Measurements from ENCODE around the gene PXDC1. TPM values are rescaled to one million over a fixed set of nuclear protein-coding genes. Genes with fewer than 3 reads are reported as not detected.

The PXDC1 gene
- total RNA-seq, 1 donor from 2014 or later = 41.0 TPM

- Mint-ChIP-seq H3K36me3 (ENCODE audit: low read depth, unreplicated experiment) (peaks cover 48% of the 10 kb centered on the region), H3K9me3 (ENCODE audit: unreplicated experiment) (no peaks in the 10 kb centered on the region), H3K27me3 (ENCODE audit: unreplicated experiment) (no peaks in the 10 kb centered on the region), H3K4me1 (ENCODE audit: unreplicated experiment) (peaks cover 9% of the 10 kb centered on the region), H3K27ac (ENCODE audit: unreplicated experiment) (no peak overlapping the region), H3K4me3 (ENCODE audit: unreplicated experiment) (no peak overlapping the region)
- DNase-seq (ENCODE audit: low spot score) = no peak
- no peak for TF ChIP-seq CTCF (IDR thresholded peaks at IDR 0.05; ENCODE audit: unreplicated experiment)
These were observed 26.1 kb downstream of the PXDC1 start for GRCh38 chr6:3725145-3726047.

DNA sequence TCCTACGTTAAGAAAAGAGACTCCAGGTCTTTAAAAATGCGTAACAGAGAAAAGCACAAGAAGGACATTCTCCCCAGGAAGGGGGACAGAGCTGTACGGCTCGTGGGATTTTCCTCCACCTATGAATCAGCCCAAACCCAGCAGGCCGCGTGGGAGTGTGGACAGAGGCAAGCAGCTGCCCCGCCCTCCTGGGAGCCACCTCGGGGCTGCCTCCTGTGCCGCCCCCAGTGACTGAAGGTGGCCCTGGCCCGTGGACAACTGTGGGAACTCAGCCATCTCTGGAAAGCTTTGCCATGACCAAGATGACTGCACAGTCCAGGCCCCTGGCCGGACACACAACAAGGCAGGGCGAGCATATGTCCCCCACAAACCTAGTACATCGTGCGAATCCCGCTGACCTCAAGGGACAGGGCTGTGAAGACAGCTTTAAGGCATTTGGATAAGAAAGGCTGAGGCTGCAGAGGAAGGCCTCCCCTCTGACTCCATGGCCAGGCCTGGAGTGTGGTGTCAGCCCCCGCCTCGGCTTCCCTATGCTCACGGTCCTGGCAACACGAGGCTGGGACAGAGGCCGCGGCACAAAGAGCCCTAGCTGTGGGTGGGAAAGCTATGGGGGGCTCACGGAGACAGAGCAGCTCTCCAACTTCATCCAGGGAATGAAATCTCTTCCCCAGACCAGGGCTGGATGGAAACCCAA, 26.9 kb downstream of the PXDC1 start:
- DNase-seq (ENCODE audit: low spot score) = no peak
- no peak overlapping the region for H3K27ac Mint-ChIP-seq (ENCODE audit: unreplicated experiment)
- no peaks in the 10 kb centered on the region for H3K9me3 Mint-ChIP-seq (ENCODE audit: unreplicated experiment)
- H3K4me1 Mint-ChIP-seq (ENCODE audit: unreplicated experiment) = peaks cover 9% of the 10 kb centered on the region
- peaks cover 53% of the 10 kb centered on the region for H3K36me3 Mint-ChIP-seq (ENCODE audit: low read depth, unreplicated experiment)
- no peak for TF ChIP-seq CTCF (IDR thresholded peaks at IDR 0.05; ENCODE audit: unreplicated experiment)
- H3K4me3 Mint-ChIP-seq (ENCODE audit: unreplicated experiment) = no peak overlapping the region
- no peaks in the 10 kb centered on the region for H3K27me3 Mint-ChIP-seq (ENCODE audit: unreplicated experiment)

DNA sequence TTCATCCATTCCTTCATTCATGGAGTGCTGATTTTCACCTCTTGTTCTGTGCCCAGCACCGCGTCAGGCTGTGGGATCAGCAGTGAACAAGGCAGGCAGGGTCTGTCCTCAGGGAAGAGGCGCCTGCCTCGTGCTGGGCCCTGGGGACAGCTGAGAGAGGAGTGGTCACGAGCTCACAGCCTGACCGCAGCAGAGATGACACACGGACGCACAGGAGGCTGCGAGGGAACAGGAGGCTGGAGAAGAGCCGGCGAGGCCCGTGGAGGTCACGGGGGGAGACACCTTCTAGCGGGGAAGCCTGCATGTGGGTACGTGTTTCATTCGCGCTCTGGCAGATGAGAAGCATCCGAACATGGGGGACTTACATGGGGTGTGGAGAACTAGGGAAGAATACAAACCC, 27.5 kb downstream of the PXDC1 start:
- peaks cover 54% of the 10 kb centered on the region for H3K36me3 Mint-ChIP-seq (ENCODE audit: low read depth, unreplicated experiment)
- TF ChIP-seq CTCF (IDR thresholded peaks at IDR 0.05; ENCODE audit: unreplicated experiment) = no peak
- peak overlapping the region; percentile 52 for H3K27ac Mint-ChIP-seq (ENCODE audit: unreplicated experiment)
- no peaks in the 10 kb centered on the region for H3K9me3 Mint-ChIP-seq (ENCODE audit: unreplicated experiment)
- H3K27me3 Mint-ChIP-seq (ENCODE audit: unreplicated experiment) = no peaks in the 10 kb centered on the region
- no peak overlapping the region for H3K4me3 Mint-ChIP-seq (ENCODE audit: unreplicated experiment)
- DNase-seq (ENCODE audit: low spot score) = no peak
- H3K4me1 Mint-ChIP-seq (ENCODE audit: unreplicated experiment) = peaks cover 9% of the 10 kb centered on the region

DNA sequence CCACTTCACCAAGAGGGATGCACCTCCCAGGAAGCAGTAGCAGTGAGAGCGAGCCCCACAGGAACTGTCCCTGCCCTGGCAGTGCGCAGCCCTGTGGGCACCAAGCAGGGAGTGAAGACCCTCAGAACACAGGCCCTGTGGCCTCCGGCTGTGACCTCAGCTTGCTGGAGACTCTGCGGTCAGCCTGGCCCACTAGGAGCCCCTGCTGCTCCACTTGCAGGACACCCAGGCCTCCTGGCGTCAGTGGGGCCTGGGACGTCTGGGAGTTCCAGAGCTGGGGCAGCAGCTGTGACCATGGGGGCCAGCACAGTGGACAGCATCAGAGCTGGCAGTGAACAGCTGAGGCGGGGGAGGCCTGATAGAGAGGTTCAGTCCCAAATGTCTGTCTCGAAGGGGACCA, 28.3 kb downstream of the PXDC1 start:
- Mint-ChIP-seq H3K4me3 (ENCODE audit: unreplicated experiment) (peak overlapping the region; percentile 51), H3K36me3 (ENCODE audit: low read depth, unreplicated experiment) (peaks cover 50% of the 10 kb centered on the region), H3K9me3 (ENCODE audit: unreplicated experiment) (no peaks in the 10 kb centered on the region), H3K27me3 (ENCODE audit: unreplicated experiment) (no peaks in the 10 kb centered on the region), H3K27ac (ENCODE audit: unreplicated experiment) (no peak overlapping the region), H3K4me1 (ENCODE audit: unreplicated experiment) (peaks cover 9% of the 10 kb centered on the region)
- no peak for TF ChIP-seq CTCF (IDR thresholded peaks at IDR 0.05; ENCODE audit: unreplicated experiment)
- DNase-seq (ENCODE audit: low spot score) = no peak

DNA sequence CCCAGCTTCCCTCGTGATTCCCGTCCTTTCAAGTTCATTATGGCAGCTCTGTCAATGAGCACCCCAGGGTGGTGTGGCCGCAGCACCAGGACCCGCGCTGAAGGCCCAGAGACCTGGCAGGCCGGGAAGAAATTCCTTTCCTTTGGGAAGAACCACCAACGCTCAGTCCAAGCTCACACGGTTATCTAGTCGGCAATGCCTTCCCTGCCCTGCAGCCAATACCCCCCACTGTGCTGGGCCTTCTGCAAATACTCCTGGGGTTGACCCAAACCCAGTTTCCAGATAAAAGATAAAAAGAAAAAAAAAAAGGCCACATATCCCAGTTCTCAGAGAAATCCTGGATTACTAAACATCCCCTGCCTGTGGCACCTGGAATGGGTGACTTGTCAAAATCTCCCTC, 28.7 kb downstream of the PXDC1 start:
- no peak overlapping the region for H3K27ac Mint-ChIP-seq (ENCODE audit: unreplicated experiment)
- peaks cover 9% of the 10 kb centered on the region for H3K4me1 Mint-ChIP-seq (ENCODE audit: unreplicated experiment)
- H3K4me3 Mint-ChIP-seq (ENCODE audit: unreplicated experiment) = peak overlapping the region; percentile 51

More for the DNA sequence above, 28.7 kb downstream of the PXDC1 start:
- Mint-ChIP-seq H3K36me3 (ENCODE audit: low read depth, unreplicated experiment) (peaks cover 46% of the 10 kb centered on the region), H3K9me3 (ENCODE audit: unreplicated experiment) (no peaks in the 10 kb centered on the region), H3K27me3 (ENCODE audit: unreplicated experiment) (no peaks in the 10 kb centered on the region)
- TF ChIP-seq CTCF (IDR thresholded peaks at IDR 0.05; ENCODE audit: unreplicated experiment) = no peak
- no peak for DNase-seq (ENCODE audit: low spot score)
